LNCAP (cell line): ENCODE results near the gene CIP2A.

ENCODE experiments used
- CTCF ChIP-seq: fragments of 450-650 bp; IDR thresholded peaks from 2 replicates; pipeline ENCODE4 v1.5.1; 2017; ENCODE audit warnings: mild to moderate bottlenecking

The CIP2A gene

DNA sequence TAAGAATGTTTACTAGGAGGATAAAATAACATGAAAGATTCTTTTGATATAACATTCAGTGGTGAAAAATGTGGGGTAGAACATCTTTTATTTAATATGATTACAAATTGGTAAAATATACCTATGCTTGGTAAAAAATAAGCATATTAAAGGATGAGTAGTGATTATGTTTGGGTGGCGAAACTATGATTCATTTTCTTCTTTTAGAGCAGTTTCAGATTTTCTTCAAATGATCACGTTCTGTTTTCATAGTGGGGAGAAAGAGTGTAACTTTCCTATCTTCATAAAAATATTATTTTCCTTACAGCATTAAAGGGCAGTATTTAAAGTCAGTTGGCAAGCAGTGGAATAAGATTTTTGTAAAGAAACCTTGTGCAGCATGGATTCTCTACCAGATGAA, 15.8 kb upstream of the CIP2A start:
- no peak for TF ChIP-seq CTCF

DNA sequence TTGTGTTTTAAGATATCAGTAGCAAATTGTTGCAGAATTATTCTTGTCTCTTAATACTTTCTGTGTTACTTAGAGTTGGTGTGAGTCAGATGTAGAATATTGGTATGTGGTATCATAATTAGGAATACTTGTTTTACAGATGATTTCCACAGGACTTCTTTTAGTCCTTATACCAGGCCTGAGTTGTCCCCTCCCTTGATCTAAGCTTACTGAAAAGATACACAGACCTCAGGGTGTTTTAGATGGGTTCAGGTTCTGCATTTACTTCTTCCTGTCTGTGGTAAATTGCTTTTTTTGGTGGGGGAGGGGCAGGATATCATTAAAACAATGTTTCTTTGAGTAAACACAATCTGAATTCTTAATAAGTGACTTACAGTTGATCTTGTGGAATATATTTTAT, 14.5 kb upstream of the CIP2A start:
- TF ChIP-seq CTCF: no peak

- no peak for TF ChIP-seq CTCF
Observed at GRCh38 chr3:108602935-108603294, 13.7 kb upstream of the CIP2A start.

GRCh38 chr3:108602249-108602934, 13.2 kb upstream of the CIP2A start:
- TF ChIP-seq CTCF: no peak

- no peak for TF ChIP-seq CTCF
Observed at GRCh38 chr3:108599677-108600409, 10.6 kb upstream of the CIP2A start.

GRCh38 chr3:108598375-108598774, 9.1 kb upstream of the CIP2A start:
- TF ChIP-seq CTCF: no peak

GRCh38 chr3:108595321-108595720, 6.1 kb upstream of the CIP2A start:
- no peak for TF ChIP-seq CTCF
